ENCODE measurements around the gene MYO5B.
"Not testable (repeated sequence)": the region's sequence is repeated elsewhere in the genome, so short reads cannot be mapped to it uniquely, and the experiment has no call there.

The MYO5B gene

DNA sequence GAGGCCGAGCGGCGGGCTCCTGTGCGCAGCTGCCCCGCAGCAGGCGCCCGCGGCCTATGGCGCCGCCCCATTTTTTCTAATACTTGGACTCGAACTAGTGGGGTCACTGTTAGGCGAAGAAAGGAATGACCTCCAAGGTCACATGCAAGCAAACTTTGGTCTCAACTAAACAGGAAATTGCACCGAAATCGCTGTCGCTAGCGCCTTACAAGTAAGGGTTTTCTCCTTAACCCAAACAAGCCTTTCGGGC is 382.0 kb downstream of the MYO5B start:
- DNase-seq (ENCODE audit: low spot score in 2 of 2), result no peak
- H3K27ac Mint-ChIP-seq (ENCODE audit: low read depth), result peak overlapping the region; percentile 96
- H3K4me1 Mint-ChIP-seq, result peaks cover 51% of the 10 kb centered on the region
- peaks cover 7% of the 10 kb centered on the region for H3K9me3 Mint-ChIP-seq
- no peaks in the 10 kb centered on the region for H3K27me3 Mint-ChIP-seq
- peak; percentile 21 for ATAC-seq (replicated peaks; ENCODE audit: extremely low read depth, poor library complexity, severe bottlenecking)
- peaks cover 13% of the 10 kb centered on the region for H3K36me3 Mint-ChIP-seq (ENCODE audit: insufficient read depth)
- peak overlapping the region; percentile 92 for H3K4me3 Mint-ChIP-seq

DNA sequence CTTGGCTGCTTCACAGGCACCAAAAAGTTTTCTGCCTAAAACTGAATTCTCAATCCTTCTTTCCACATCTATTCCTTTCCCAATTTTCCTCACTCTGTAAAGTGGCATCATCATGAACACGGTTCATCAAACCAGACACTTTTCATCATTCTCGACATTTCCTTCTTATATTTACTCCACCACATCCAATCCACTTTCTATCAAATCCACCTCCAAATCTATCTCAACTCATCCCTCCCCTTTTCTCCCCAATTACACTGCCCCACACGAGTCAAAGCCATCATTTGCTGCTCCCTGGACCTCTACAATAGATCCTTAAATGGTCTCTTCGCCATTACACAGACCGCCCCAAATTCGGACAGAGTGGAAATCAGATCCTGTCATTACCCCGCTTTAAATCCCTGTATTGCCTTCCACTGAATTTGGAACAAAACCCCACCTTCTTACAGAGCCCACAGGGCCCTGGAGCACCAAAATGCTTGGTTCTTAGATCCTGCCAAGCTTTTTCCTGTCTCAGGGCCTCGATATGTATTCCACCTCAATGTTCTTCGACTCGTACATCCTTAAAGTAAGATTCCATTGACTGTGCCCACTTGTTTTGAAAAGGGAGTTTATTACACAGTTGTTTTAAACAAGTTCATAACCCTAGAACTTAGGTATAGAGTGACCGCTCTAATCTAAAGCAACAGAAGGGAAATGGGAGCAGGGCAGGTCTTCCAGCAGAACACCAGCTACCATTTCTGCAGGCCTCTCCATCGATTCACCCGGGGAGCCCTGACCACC is 382.5 kb downstream of the MYO5B start:
- ATAC-seq (replicated peaks; ENCODE audit: extremely low read depth, poor library complexity, severe bottlenecking) (no peak), DNase-seq (ENCODE audit: low spot score in 2 of 2) (no peak)
- Mint-ChIP-seq H3K4me1 (peaks cover 46% of the 10 kb centered on the region), H3K4me3 (peak overlapping the region; percentile 92), H3K36me3 (ENCODE audit: insufficient read depth) (peaks cover 11% of the 10 kb centered on the region), H3K9me3 (peaks cover 7% of the 10 kb centered on the region), H3K27ac (ENCODE audit: low read depth) (peak overlapping the region; percentile 96), H3K27me3 (no peaks in the 10 kb centered on the region)

DNA sequence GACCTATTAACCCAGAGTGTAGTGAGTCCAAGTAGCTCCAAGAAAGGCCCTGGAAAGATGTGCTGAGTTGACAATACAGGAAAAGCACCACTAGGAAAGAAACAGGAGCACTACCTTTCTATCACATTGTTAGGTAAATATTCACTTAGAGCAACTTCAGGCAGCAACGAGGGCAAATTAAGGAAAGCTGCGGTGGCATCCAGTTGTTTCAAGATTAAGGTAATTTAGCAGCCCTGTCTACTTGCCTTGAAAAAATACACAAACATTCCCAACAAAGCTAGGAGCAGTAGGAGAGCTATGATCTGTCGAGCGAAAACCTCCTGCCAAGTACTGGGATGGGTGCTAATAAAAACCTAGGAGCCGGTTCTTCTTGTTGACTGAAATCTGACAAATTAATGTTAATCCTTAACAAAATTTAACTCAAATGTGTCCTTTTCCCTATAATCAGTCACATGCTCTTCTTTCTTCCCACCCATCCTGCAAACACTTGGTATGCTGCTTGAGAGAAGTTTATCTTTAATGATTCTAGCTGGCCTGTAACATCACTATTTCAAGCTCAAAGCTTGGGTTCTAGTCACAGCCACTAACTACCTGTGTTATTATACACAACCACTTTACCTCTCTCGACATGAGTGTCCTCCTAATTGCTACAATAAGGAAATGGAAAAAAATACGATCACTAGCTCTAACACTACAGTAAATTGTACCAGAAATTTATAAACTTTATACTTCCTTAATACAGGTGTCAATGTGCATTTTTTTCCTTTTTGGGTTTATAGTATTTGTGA is 383.6 kb downstream of the MYO5B start:
- no peak for DNase-seq (ENCODE audit: low spot score in 2 of 2)
- H3K27me3 Mint-ChIP-seq, result no peaks in the 10 kb centered on the region
- peaks cover 12% of the 10 kb centered on the region for H3K36me3 Mint-ChIP-seq (ENCODE audit: insufficient read depth)
- H3K4me3 Mint-ChIP-seq, result no peak overlapping the region
- peaks cover 48% of the 10 kb centered on the region for H3K4me1 Mint-ChIP-seq
- peaks cover 7% of the 10 kb centered on the region for H3K9me3 Mint-ChIP-seq
- no peak for ATAC-seq (replicated peaks; ENCODE audit: extremely low read depth, poor library complexity, severe bottlenecking)
- no peak overlapping the region for H3K27ac Mint-ChIP-seq (ENCODE audit: low read depth)

DNA sequence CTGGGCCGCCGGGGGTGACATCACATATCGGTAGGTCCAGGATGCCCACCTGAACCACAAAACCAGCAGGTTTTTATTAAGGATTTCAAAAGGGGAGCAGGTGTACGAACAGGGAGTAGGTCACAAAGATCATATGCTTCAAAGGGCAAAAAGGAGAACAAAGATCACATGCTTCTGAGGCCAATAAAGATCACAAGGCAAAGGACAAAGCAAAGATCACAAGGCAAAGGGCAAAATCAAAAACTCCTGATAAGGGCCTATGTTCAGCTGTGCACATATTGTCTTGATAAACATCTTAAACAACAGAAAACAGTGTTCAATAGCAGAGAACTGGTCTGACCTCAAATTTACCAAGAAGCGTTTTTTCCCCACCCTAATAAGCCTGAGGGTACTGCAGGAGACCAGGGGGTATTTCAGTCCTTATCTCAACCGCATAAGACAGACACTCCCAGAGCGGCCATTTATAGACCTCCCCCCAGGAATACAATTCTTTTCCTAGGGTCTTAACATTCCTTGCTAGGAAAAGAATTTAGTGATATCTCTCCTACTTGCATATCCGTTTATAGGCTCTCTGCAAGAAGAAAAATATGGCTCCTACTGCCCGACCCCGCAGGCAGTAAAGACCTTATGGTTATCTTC is 386.3 kb downstream of the MYO5B start:
- not testable (repeated sequence) for H3K36me3 Mint-ChIP-seq (ENCODE audit: insufficient read depth); H3K9me3 Mint-ChIP-seq; H3K27ac Mint-ChIP-seq (ENCODE audit: low read depth); H3K4me3 Mint-ChIP-seq; ATAC-seq (replicated peaks; ENCODE audit: extremely low read depth, poor library complexity, severe bottlenecking); H3K27me3 Mint-ChIP-seq; DNase-seq (ENCODE audit: low spot score in 2 of 2)
- peaks cover 54% of the 10 kb centered on the region for H3K4me1 Mint-ChIP-seq

DNA sequence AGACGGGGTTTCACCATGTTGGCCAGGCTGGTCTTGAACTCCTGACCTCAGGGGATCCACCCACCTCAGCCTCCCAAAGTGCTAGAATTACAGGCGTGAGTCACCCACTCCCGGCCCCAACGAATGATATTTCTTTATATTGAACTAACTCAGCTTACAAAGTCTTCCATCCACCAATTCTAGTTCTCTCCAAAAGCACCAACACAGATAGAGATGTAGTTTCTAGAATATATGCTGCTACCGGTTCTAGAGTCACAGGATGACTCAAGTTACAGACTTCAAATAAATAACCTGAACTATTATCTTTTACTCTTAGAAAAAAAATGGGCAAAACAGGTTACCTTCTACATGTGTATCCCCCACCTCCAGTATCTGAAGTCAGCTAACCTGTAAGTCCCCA is 390.9 kb downstream of the MYO5B start:
- Mint-ChIP-seq H3K9me3 (peaks cover 7% of the 10 kb centered on the region), H3K4me3 (no peak overlapping the region), H3K36me3 (ENCODE audit: insufficient read depth) (peaks cover 9% of the 10 kb centered on the region)

DNA sequence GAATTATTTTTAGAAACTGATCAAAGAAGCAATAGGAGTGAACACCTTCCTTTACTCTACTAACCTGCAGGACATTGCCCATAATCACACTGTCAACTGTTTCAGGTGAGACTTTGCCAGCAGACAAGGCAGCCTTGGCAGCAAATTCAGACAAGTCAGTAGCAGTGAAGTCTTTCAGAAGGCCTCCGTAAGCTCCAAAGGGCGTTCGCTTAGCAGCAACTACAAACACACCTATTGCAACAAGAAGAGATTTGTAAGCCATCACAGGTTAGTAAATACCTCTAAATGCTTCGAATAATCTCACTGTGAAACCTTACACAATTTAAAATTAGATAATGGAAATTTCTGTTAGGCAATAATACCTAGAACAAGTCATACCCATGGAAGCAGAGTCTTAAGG is 392.3 kb downstream of the MYO5B start:
- H3K4me1 Mint-ChIP-seq, result peaks cover 45% of the 10 kb centered on the region
- no peaks in the 10 kb centered on the region for H3K27me3 Mint-ChIP-seq
- no peak overlapping the region for H3K27ac Mint-ChIP-seq (ENCODE audit: low read depth)
- peaks cover 10% of the 10 kb centered on the region for H3K36me3 Mint-ChIP-seq (ENCODE audit: insufficient read depth)
- no peak overlapping the region for H3K4me3 Mint-ChIP-seq
- no peaks in the 10 kb centered on the region for H3K9me3 Mint-ChIP-seq
- ATAC-seq (replicated peaks; ENCODE audit: extremely low read depth, poor library complexity, severe bottlenecking) (no peak), DNase-seq (ENCODE audit: low spot score in 2 of 2) (no peak)

More for the DNA sequence above, 390.9 kb downstream of the MYO5B start:
- no peaks in the 10 kb centered on the region for H3K27me3 Mint-ChIP-seq
- DNase-seq (ENCODE audit: low spot score in 2 of 2), result no peak
- peaks cover 39% of the 10 kb centered on the region for H3K4me1 Mint-ChIP-seq
- H3K27ac Mint-ChIP-seq (ENCODE audit: low read depth), result peak overlapping the region; percentile 47
- no peak for ATAC-seq (replicated peaks; ENCODE audit: extremely low read depth, poor library complexity, severe bottlenecking)

DNA sequence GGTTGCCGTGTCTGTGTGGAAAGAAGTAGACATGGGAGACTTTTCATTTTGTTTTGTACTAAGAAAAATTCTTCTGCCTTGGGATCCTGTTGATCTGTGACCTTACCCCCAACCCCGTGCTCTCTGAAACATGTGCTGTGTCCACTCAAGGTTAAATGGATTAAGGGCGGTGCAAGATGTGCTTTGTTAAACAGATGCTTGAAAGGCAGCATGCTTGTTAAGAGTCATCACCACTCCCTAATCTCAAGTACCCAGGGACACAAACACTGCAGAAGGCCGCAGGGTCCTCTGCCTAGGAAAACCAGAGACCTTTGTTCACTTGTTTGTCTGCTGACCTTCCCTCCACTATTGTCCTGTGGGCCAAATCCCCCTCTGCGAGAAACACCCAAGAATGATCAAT is 394.5 kb downstream of the MYO5B start:
- peaks cover 28% of the 10 kb centered on the region for H3K4me1 Mint-ChIP-seq

DNA sequence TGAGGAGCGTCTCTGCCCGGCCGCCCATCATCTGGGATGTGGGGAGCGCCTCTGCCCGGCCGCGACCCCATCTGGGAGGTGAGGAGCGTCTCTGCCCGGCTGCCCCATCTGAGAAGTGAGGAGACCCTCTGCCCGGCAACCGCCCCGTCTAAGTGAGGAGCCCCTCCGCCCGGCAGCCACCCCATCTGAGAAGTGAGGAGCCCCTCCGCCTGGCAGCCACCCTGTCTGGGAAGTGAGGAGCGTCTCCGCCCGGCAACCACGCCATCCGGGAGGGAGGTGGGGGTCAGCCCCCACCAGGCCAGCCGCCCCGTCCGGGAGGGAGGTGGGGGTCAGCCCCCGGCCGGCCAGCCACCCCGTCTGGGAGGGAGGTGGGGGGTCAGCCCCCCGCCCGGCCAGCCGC is 395.1 kb downstream of the MYO5B start:
- not testable (repeated sequence) for H3K4me3 Mint-ChIP-seq; H3K9me3 Mint-ChIP-seq; H3K27me3 Mint-ChIP-seq; H3K27ac Mint-ChIP-seq (ENCODE audit: low read depth); ATAC-seq (replicated peaks; ENCODE audit: extremely low read depth, poor library complexity, severe bottlenecking); DNase-seq (ENCODE audit: low spot score in 2 of 2)
- Mint-ChIP-seq H3K4me1 (peaks cover 21% of the 10 kb centered on the region), H3K36me3 (ENCODE audit: insufficient read depth) (peaks cover 17% of the 10 kb centered on the region)

More for the DNA sequence above, 394.5 kb downstream of the MYO5B start:
- DNase-seq (ENCODE audit: low spot score in 2 of 2); H3K9me3 Mint-ChIP-seq; H3K4me3 Mint-ChIP-seq; ATAC-seq (replicated peaks; ENCODE audit: extremely low read depth, poor library complexity, severe bottlenecking); H3K27me3 Mint-ChIP-seq; H3K27ac Mint-ChIP-seq (ENCODE audit: low read depth): not testable (repeated sequence)
- H3K36me3 Mint-ChIP-seq (ENCODE audit: insufficient read depth), result peaks cover 13% of the 10 kb centered on the region

DNA sequence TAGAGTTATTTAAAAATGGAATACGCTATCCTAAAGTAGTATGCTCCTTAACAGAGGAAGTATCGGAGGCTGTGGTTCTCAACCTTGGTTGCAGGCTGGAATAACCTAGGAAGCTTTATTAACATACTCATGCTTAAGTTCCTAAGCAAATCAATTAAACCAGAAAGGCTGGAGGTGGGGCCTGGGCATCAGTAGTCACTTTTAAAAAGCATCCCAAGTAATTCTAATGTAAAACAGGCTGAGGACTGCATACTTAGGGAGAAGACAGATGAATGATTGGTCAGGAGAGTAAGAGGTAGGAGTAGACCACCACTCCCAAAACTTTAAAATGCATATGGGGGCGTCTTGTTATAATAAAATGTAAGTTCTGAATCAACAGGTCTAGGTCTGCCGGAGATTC is 396.9 kb downstream of the MYO5B start:
- H3K4me1 Mint-ChIP-seq, result peaks cover 9% of the 10 kb centered on the region
- H3K27me3 Mint-ChIP-seq, result no peaks in the 10 kb centered on the region
- no peak for ATAC-seq (replicated peaks; ENCODE audit: extremely low read depth, poor library complexity, severe bottlenecking)
- peaks cover 19% of the 10 kb centered on the region for H3K36me3 Mint-ChIP-seq (ENCODE audit: insufficient read depth)
- H3K27ac Mint-ChIP-seq (ENCODE audit: low read depth), result peak overlapping the region; percentile 66
- no peak for DNase-seq (ENCODE audit: low spot score in 2 of 2)
- H3K9me3 Mint-ChIP-seq, result no peaks in the 10 kb centered on the region
- H3K4me3 Mint-ChIP-seq, result no peak overlapping the region

DNA sequence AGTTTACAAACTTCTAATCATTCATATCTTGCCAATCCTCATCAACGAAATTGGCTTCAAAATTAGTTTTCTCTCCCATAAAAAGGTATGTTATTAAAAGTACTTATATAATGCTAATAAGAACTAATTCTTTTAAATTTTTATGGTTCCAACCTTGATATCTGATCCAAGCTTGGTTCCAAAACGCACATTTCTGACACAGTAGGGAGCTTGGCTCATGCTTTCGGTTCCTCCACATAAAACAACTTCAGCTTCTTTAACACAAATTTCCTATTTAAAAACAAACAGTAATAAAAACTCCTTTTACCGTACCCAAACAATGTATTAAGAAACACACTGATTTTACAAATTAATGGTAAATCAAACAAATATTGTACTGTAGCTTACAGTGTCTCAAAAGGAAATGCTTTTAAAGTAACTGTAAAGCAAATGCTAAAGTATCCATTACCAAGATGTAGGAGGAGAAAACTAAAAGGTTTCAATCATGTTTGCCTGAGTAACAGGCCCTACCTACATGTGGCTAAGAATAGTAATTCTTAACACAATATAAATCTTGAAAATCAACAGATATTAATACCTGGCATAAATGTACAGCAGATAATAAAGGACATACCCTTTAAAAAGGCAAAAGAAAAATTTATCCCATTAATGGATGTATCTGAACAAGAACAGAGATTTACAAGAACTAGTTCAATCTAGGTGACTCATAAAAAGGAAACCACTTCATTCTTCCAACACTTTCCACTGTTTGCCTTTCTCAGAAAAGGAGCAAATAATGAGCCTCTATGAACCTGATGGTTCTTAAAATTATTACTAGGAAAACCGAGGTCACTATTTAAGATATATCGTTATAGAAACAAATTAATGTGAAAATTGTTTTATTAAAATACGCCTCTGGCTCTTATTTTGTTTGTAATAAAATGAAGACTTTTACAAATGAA is 399.1 kb downstream of the MYO5B start:
- Mint-ChIP-seq H3K27me3 (no peaks in the 10 kb centered on the region), H3K9me3 (no peaks in the 10 kb centered on the region), H3K36me3 (ENCODE audit: insufficient read depth) (peaks cover 35% of the 10 kb centered on the region), H3K4me1 (peaks cover 6% of the 10 kb centered on the region), H3K4me3 (no peak overlapping the region), H3K27ac (ENCODE audit: low read depth) (no peak overlapping the region)
- DNase-seq (ENCODE audit: low spot score in 2 of 2) (no peak), ATAC-seq (replicated peaks; ENCODE audit: extremely low read depth, poor library complexity, severe bottlenecking) (no peak)

DNA sequence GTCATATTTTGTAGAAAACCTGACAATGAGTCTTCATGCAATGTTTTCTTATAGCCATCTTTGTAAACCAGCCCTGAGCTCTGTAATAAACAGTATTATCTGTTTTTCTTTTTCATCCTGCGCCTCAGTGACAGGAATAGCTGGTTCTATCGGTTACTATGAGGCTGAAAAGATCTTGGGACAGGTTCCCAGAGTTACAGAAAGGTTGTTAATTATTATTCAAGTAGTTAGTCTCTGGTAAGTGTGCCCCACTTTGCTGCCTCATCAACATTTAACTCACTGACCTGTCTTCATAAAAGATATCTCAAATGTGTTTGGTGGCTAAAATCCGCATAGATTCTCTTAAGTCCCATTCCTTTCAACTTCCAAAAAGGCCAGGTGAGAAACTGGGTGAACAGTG is 400.2 kb downstream of the MYO5B start:
- H3K27me3 Mint-ChIP-seq, result no peaks in the 10 kb centered on the region
- ATAC-seq (replicated peaks; ENCODE audit: extremely low read depth, poor library complexity, severe bottlenecking) (no peak), DNase-seq (ENCODE audit: low spot score in 2 of 2) (no peak)
- H3K4me1 Mint-ChIP-seq, result peaks cover 6% of the 10 kb centered on the region
- no peak overlapping the region for H3K27ac Mint-ChIP-seq (ENCODE audit: low read depth)
- H3K36me3 Mint-ChIP-seq (ENCODE audit: insufficient read depth), result peaks cover 39% of the 10 kb centered on the region
- H3K4me3 Mint-ChIP-seq, result no peak overlapping the region
- no peaks in the 10 kb centered on the region for H3K9me3 Mint-ChIP-seq

DNA sequence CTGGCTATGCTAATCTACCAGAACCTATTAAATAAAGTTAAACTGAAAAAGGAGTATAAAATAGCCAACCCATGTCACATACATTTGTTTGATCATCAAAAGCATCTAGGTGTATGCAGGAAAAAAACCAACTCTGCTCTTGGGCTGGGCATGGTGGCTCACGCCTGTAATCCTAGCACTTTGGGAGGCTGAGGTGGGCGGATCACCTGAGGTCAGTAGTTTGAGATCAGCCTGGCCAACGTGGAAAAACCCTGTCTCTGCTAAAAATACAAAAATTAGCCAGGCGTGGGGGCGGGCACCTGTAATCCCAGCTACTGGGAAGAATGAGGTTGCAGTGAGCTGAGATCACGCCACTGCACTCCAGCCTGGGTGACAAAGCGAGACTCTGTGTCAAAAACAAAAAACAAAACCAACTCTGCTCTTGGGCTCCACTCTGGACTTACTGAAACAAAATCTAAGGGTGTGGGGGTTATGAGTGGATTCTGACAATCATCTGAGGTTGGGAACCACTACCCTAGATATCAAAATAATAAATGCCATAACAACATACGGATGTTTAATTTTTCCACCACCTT is 405.3 kb downstream of the MYO5B start:
- not testable (repeated sequence) for H3K4me3 Mint-ChIP-seq; H3K9me3 Mint-ChIP-seq; H3K27me3 Mint-ChIP-seq; H3K27ac Mint-ChIP-seq (ENCODE audit: low read depth); ATAC-seq (replicated peaks; ENCODE audit: extremely low read depth, poor library complexity, severe bottlenecking); DNase-seq (ENCODE audit: low spot score in 2 of 2)
- peaks cover 35% of the 10 kb centered on the region for H3K36me3 Mint-ChIP-seq (ENCODE audit: insufficient read depth)
- peaks cover 38% of the 10 kb centered on the region for H3K4me1 Mint-ChIP-seq
